Choroid plexus epithelial cell (primary cell): ENCODE data around the gene PCDHGA4.
"Not testable (repeated sequence)": the region's sequence is repeated elsewhere in the genome, so short reads cannot be mapped to it uniquely, and the experiment has no call there.

Experiments used
- DNase-seq: peaks from one replicate; pipeline ENCODE4 v3.0.0-alpha.2; 2010; ENCODE audit warnings: low read depth
- H3K4me3 ChIP-seq: 2 replicates; pipeline ENCODE4 v1.5.1; 2011; ENCODE audit warnings: low read depth, mild to moderate bottlenecking, control low read depth, low read length, moderate library complexity
- CTCF ChIP-seq: conservative IDR thresholded peaks from 2 replicates; pipeline ENCODE4 v1.5.1; 2011; ENCODE audit warnings: low read depth, mild to moderate bottlenecking, control low read depth, inconsistent platforms, low read length, moderate library complexity

The PCDHGA4 gene

DNA sequence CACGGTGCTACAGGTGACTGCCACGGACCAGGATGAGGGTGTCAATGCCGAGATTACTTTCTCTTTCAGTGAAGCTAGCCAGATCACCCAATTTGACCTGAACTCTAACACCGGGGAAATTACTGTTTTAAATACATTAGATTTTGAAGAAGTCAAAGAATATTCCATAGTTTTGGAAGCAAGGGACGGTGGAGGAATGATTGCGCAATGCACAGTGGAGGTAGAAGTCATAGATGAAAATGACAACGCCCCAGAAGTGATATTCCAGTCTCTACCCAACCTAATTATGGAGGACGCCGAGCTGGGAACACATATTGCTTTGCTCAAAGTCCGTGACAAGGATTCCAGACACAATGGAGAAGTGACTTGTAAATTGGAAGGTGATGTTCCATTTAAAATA lies 33.8 kb downstream of the PCDHGA4 start:
- TF ChIP-seq CTCF: no peak
- no peak overlapping the region for H3K4me3 ChIP-seq
- DNase-seq: no peak

DNA sequence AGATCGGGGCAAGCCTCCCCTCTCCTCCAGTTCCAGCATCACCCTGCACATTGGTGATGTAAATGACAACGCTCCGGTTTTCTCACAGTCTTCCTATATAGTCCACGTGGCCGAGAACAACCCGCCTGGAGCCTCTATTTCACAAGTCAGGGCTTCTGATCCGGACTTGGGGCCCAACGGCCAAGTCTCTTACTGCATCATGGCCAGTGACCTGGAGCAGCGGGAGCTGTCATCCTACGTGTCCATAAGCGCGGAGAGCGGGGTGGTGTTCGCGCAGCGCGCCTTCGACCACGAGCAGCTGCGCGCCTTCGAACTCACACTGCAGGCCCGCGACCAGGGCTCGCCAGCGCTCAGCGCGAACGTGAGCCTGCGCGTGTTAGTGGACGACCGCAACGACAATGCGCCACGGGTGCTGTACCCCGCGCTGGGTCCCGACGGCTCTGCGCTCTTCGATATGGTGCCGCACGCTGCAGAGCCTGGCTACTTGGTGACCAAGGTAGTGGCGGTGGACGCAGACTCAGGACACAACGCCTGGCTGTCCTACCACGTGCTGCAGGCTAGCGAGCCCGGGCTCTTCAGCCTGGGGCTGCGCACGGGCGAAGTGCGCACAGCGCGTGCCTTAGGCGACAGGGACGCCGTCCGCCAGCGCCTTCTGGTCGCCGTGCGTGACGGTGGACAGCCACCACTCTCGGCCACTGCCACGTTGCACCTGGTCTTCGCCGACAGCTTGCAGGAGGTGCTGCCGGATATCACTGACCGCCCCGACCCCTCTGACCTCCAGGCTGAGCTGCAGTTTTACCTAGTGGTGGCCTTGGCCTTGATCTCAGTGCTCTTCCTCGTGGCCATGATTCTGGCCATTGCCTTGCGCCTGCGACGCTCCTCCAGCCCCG lies 34.6 kb downstream of the PCDHGA4 start:
- TF ChIP-seq CTCF: no peak
- no peak for DNase-seq
- no peak overlapping the region for H3K4me3 ChIP-seq

DNA sequence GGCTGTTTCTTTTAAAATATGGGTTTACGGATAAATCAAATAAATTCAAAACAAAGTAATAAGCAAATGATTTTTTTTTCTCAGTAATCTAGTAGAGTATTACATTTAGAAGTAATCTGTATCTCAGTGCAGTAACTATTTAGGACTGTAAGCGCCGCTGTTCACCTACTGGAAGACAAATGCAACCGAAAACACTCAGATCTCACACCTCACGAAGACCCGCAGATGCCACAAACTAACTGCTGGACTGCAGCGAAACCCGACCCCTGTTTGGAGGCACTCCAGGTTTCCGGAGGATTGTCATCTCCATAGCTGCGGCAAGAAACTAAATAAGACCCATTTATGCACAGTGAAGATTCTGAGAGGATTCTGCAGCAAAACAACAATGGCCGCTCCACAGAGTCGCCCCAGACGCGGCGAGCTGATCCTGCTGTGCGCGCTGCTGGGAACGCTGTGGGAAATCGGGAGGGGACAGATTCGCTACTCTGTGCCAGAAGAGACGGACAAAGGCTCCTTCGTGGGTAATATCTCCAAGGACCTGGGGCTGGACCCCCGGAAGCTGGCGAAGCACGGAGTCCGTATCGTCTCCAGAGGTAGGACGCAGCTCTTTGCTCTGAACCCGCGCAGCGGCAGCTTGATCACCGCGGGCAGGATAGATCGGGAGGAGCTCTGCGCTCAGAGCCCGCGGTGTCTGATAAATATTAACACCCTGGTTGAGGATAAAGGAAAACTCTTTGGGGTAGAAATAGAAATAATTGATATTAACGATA lies 37.8 kb downstream of the PCDHGA4 start, which contains the start of gene PCDHGA8:
Gene PCDHGA8, plus strand, starts transcription at position 205 of the 770 bp plus-strand sequence. Its CDS starts 181 bp downstream, at position 386.
- DNase-seq: peak; percentile 8
- no peak within 1 kb of the TSS for H3K4me3 ChIP-seq
- peak; percentile 8 for TF ChIP-seq CTCF

- no peak for DNase-seq
- H3K4me3 ChIP-seq: no peak overlapping the region
- TF ChIP-seq CTCF: no peak
Observed at GRCh38 chr5:141393267-141393666, 38.4 kb downstream of the PCDHGA4 start.

DNA sequence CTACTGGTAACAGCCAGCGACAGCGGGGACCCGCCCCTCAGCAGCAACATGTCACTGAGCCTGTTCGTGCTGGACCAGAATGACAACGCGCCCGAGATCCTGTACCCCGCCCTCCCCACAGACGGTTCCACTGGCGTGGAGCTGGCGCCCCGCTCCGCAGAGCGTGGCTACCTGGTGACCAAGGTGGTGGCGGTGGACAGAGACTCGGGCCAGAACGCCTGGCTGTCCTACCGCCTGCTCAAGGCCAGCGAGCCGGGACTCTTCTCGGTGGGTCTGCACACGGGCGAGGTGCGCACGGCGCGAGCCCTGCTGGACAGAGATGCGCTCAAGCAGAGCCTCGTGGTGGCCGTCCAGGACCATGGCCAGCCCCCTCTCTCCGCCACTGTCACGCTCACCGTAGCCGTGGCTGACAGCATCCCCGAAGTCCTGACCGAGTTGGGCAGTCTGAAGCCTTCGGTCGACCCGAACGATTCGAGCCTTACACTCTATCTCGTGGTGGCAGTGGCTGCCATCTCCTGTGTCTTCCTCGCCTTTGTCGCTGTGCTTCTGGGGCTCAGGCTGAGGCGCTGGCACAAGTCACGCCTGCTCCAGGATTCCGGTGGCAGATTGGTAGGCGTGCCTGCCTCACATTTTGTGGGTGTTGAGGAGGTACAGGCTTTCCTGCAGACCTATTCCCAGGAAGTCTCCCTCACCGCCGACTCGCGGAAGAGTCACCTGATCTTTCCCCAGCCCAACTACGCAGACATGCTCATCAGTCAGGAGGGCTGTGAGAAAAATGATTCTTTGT lies 39.8 kb downstream of the PCDHGA4 start:
- H3K4me3 ChIP-seq, DNase-seq: not testable (repeated sequence)

DNA sequence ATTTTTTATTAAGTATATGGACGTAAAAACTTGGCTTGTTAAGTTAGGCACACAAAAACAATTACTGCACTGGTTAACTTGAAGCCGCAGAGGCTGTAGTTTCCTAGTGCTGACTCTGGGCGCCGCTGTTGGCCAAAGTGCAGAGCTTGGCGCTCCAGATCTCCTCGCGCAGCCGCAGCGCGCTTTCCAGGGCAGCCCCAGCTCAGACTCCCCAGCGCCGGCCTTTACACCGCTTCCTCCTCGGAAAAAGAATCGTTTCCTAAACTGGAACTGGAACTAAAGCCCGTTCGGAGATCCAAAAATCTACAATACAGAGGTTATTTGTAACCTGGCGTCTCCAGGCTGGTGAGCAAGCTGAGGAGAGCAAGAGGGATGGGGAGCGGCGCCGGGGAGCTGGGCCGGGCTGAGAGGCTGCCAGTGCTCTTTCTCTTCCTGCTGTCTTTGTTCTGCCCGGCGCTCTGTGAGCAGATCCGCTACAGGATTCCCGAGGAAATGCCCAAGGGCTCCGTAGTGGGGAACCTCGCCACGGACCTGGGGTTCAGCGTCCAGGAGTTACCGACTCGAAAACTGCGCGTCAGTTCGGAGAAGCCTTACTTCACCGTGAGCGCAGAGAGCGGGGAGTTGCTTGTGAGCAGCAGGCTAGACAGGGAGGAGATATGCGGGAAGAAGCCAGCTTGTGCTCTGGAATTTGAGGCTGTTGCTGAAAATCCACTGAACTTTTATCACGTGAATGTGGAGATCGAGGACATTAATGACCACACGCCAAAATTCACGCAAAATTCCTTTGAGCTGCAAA lies 43.1 kb downstream of the PCDHGA4 start, which contains the start of gene PCDHGB5:
Gene PCDHGB5, plus strand, starts transcription at position 192 of the 796 bp plus-strand sequence. Its CDS starts 181 bp downstream, at position 373.
- TF ChIP-seq CTCF: peak; percentile 67
- peak; percentile 68 for DNase-seq
- peak within 1 kb of the TSS; percentile 49 for H3K4me3 ChIP-seq
